ENCODE data around the gene BICC1. TPM values are rescaled to one million over a fixed set of nuclear protein-coding genes. Genes with fewer than 3 reads are reported as not detected.

Gene BICC1
- total and polyA plus RNA-seq, 4 donors: 0.82 to 6.1 (median 4.5) TPM

GRCh38 chr10:58806323-58806722, 293.7 kb downstream of the BICC1 start (continued):
- TF ChIP-seq CTCF (IDR thresholded peaks at IDR 0.05; ENCODE audit: low read depth, low read length, missing input control): no peak

GRCh38 chr10:58806970-58807628, 294.4 kb downstream of the BICC1 start:
- DNase-seq (ENCODE audit: low spot score): no peak
- Histone ChIP-seq H3K4me3 (ENCODE audit: low read depth in 1 of 3, low read length in 3 of 3) (no peak overlapping the region), H3K27ac (ENCODE audit: low read depth in 1 of 2, low read length in 2 of 2) (peak overlapping the region; percentile 16 to 34), H3K36me3 (ENCODE audit: control insufficient read depth in 4 of 4, insufficient read depth in 3 of 4, low read depth in 1 of 4, low read length in 3 of 4) (no peaks in the 10 kb centered on the region), H3K27me3 (ENCODE audit: control insufficient read depth in 4 of 4, insufficient read depth in 4 of 4, low read length in 3 of 4) (no peaks in the 10 kb centered on the region), H3K9me3 (ENCODE audit: control insufficient read depth in 4 of 4, low read length in 3 of 4) (no peaks in the 10 kb centered on the region), H3K4me1 (ENCODE audit: control insufficient read depth in 4 of 4, insufficient read depth in 4 of 4, low read length in 3 of 4) (peaks cover 5 to 23% (median 20%) of the 10 kb centered on the region in 4 donors), H3K9ac (ENCODE audit: low read depth in 1 of 2, low read length in 2 of 2) (no peak overlapping the region)
- 91% methylated on average over 4 of the region's 4 CpGs for WGBS
- TF ChIP-seq CTCF (IDR thresholded peaks at IDR 0.05; ENCODE audit: low read depth, low read length, missing input control) (no peak), GABPA (IDR thresholded peaks at IDR 0.05 in 1 of 2, conservative IDR thresholded peaks at IDR 0.05 in 1 of 2) (no peak), MAX (IDR thresholded peaks at IDR 0.05) (no peak), HNF4A (conservative IDR thresholded peaks at IDR 0.05) (no peak), YY1 (IDR thresholded peaks at IDR 0.05) (no peak), NR2F2 (IDR thresholded peaks at IDR 0.05) (peak; percentile 59)
- TF ChIP-seq, protein P1, sequence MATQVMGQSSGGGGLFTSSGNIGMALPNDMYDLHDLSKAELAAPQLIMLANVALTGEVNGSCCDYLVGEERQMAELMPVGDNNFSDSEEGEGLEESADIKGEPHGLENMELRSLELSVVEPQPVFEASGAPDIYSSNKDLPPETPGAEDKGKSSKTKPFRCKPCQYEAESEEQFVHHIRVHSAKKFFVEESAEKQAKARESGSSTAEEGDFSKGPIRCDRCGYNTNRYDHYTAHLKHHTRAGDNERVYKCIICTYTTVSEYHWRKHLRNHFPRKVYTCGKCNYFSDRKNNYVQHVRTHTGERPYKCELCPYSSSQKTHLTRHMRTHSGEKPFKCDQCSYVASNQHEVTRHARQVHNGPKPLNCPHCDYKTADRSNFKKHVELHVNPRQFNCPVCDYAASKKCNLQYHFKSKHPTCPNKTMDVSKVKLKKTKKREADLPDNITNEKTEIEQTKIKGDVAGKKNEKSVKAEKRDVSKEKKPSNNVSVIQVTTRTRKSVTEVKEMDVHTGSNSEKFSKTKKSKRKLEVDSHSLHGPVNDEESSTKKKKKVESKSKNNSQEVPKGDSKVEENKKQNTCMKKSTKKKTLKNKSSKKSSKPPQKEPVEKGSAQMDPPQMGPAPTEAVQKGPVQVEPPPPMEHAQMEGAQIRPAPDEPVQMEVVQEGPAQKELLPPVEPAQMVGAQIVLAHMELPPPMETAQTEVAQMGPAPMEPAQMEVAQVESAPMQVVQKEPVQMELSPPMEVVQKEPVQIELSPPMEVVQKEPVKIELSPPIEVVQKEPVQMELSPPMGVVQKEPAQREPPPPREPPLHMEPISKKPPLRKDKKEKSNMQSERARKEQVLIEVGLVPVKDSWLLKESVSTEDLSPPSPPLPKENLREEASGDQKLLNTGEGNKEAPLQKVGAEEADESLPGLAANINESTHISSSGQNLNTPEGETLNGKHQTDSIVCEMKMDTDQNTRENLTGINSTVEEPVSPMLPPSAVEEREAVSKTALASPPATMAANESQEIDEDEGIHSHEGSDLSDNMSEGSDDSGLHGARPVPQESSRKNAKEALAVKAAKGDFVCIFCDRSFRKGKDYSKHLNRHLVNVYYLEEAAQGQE (IDR thresholded peaks at IDR 0.05): no peak

DNA sequence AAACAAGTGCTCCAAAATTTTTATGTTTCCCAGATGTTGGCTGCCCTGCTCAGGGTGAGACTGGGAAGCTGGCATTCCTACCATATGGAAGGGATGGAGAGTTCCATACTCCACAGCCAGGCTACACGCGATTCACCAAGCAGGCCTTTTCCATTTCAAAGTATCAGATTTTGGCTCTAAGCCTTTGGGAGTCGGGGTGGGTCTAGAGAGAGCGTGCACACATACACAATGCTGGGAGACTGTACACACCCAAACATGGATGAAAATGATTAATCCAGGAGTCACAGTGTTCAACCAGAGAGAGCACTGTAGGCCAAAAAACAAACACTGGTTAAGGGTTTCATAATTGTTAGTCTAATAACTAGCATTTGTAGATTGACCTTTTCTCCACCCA, 295.0 kb downstream of the BICC1 start:
- DNase-seq (ENCODE audit: low spot score): no peak
- TF ChIP-seq TAF1 (conservative IDR thresholded peaks at IDR 0.05) (no peak), FOXA2 (IDR thresholded peaks at IDR 0.05) (peak; percentile 40), RAD21 (IDR thresholded peaks at IDR 0.05) (peak; percentile 50 to 62), JUND (IDR thresholded peaks at IDR 0.05) (peak in 1 of 2 donors; percentile 50), NR2F2 (IDR thresholded peaks at IDR 0.05) (no peak), MAX (IDR thresholded peaks at IDR 0.05) (peak; percentile 63), SP1 (IDR thresholded peaks at IDR 0.05) (peak; percentile 64), RXRA (IDR thresholded peaks at IDR 0.05) (peak; percentile 75 to 82), HNF4A (conservative IDR thresholded peaks at IDR 0.05) (peak; percentile 52 to 65), YY1 (IDR thresholded peaks at IDR 0.05) (peak; percentile 78)
- TF ChIP-seq, protein P2, sequence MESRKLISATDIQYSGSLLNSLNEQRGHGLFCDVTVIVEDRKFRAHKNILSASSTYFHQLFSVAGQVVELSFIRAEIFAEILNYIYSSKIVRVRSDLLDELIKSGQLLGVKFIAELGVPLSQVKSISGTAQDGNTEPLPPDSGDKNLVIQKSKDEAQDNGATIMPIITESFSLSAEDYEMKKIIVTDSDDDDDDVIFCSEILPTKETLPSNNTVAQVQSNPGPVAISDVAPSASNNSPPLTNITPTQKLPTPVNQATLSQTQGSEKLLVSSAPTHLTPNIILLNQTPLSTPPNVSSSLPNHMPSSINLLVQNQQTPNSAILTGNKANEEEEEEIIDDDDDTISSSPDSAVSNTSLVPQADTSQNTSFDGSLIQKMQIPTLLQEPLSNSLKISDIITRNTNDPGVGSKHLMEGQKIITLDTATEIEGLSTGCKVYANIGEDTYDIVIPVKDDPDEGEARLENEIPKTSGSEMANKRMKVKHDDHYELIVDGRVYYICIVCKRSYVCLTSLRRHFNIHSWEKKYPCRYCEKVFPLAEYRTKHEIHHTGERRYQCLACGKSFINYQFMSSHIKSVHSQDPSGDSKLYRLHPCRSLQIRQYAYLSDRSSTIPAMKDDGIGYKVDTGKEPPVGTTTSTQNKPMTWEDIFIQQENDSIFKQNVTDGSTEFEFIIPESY (IDR thresholded peaks at IDR 0.05): no peak
- TF ChIP-seq, protein P3, sequence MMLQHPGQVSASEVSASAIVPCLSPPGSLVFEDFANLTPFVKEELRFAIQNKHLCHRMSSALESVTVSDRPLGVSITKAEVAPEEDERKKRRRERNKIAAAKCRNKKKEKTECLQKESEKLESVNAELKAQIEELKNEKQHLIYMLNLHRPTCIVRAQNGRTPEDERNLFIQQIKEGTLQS (IDR thresholded peaks at IDR 0.05): peak; percentile 26
- Histone ChIP-seq H3K9ac (ENCODE audit: low read depth in 1 of 2, low read length in 2 of 2) (no peak overlapping the region), H3K4me1 (ENCODE audit: control insufficient read depth in 4 of 4, insufficient read depth in 4 of 4, low read length in 3 of 4) (peaks cover 6 to 23% (median 20%) of the 10 kb centered on the region in 4 donors), H3K9me3 (ENCODE audit: control insufficient read depth in 4 of 4, low read length in 3 of 4) (no peaks in the 10 kb centered on the region), H3K27ac (ENCODE audit: low read depth in 1 of 2, low read length in 2 of 2) (peak overlapping the region; percentile 16 to 34), H3K27me3 (ENCODE audit: control insufficient read depth in 4 of 4, insufficient read depth in 4 of 4, low read length in 3 of 4) (no peaks in the 10 kb centered on the region), H3K36me3 (ENCODE audit: control insufficient read depth in 4 of 4, insufficient read depth in 3 of 4, low read depth in 1 of 4, low read length in 3 of 4) (no peaks in the 10 kb centered on the region), H3K4me3 (ENCODE audit: low read depth in 1 of 3, low read length in 3 of 3) (no peak overlapping the region)
- 28% methylated on average over 4 of the region's 4 CpGs for WGBS

Measured in liver (tissue), 9 donors.